Epidermal melanocyte (primary cell): ENCODE data around the gene SLC25A13.
A peak's percentile ranks its signal among the peaks of the same experiment; 100 is the strongest.

Source experiments
- DNase-seq: peaks from one replicate; pipeline ENCODE4 v3.0.0; 2011; ENCODE audit warnings: low spot score; ENCODE audit not compliant: insufficient read length

The SLC25A13 gene

GRCh38 chr7:96322847-96323461 is 1.1 kb upstream of the SLC25A13 start:
- no peak for DNase-seq

GRCh38 chr7:96322373-96322695 is 436 bp upstream of the SLC25A13 start:
- DNase-seq, result no peak

GRCh38 chr7:96321031-96321657 is 754 bp downstream of the SLC25A13 start:
- DNase-seq, result peak; percentile 75

- no peak for DNase-seq
Observed at GRCh38 chr7:96320442-96320841, 1.5 kb downstream of the SLC25A13 start.

- DNase-seq, result no peak
Observed at GRCh38 chr7:96319439-96319838, 2.5 kb downstream of the SLC25A13 start.

GRCh38 chr7:96316949-96317348 is 4.9 kb downstream of the SLC25A13 start:
- no peak for DNase-seq

GRCh38 chr7:96315125-96315512 is 6.8 kb downstream of the SLC25A13 start:
- no peak for DNase-seq

- DNase-seq, result no peak
Observed at GRCh38 chr7:96314402-96315124, 7.3 kb downstream of the SLC25A13 start.

- no peak for DNase-seq
Observed at GRCh38 chr7:96313940-96314339, 8.0 kb downstream of the SLC25A13 start.

GRCh38 chr7:96312502-96312901 is 9.4 kb downstream of the SLC25A13 start:
- no peak for DNase-seq

GRCh38 chr7:96311967-96312366 is 9.9 kb downstream of the SLC25A13 start:
- DNase-seq, result no peak

- no peak for DNase-seq
Observed at GRCh38 chr7:96310110-96310509, 11.8 kb downstream of the SLC25A13 start.

GRCh38 chr7:96308950-96309263 is 13.0 kb downstream of the SLC25A13 start:
- no peak for DNase-seq

GRCh38 chr7:96308253-96308949 is 13.5 kb downstream of the SLC25A13 start:
- DNase-seq, result no peak

- no peak for DNase-seq
Observed at GRCh38 chr7:96306385-96307125, 15.3 kb downstream of the SLC25A13 start.

- no peak for DNase-seq
Observed at GRCh38 chr7:96305915-96306314, 16.0 kb downstream of the SLC25A13 start.

GRCh38 chr7:96304573-96304972 is 17.3 kb downstream of the SLC25A13 start:
- no peak for DNase-seq

GRCh38 chr7:96303686-96304443 is 18.0 kb downstream of the SLC25A13 start:
- DNase-seq, result no peak

GRCh38 chr7:96303105-96303685 is 18.7 kb downstream of the SLC25A13 start:
- no peak for DNase-seq

GRCh38 chr7:96300986-96301385 is 20.9 kb downstream of the SLC25A13 start:
- no peak for DNase-seq

- no peak for DNase-seq
Observed at GRCh38 chr7:96300502-96300901, 21.4 kb downstream of the SLC25A13 start.
